Adrenal gland (tissue), 5 donors: ENCODE data around the gene NMT1.

ENCODE experiments used
- CTCF ChIP-seq, 6 experiments: fragments of 450-650 bp in 4 of 6; fragments of 200-600 bp in 2 of 6; sonication (generic) in 1 of 6; IDR thresholded peaks; 1 replicate in 5 of 6; 2 replicates in 1 of 6; pipeline versions ENCODE4 v1.5.1 to v1.8.0; 2016 to 2021; ENCODE audit warnings: antibody characterized with exemption in 6 of 6, mild to moderate bottlenecking in 2 of 6, moderate library complexity in 1 of 6
- POLR2A ChIP-seq, 2 donors: fragments of 450-650 bp; IDR thresholded peaks; one replicate each; pipeline ENCODE4 v1.6.1; 2017; ENCODE audit warnings: antibody characterized with exemption in 2 of 2, mild to moderate bottlenecking in 2 of 2, moderate library complexity in 1 of 2
- donor health status: DM: no; HTN: no; CAD: no.

- TF ChIP-seq POLR2A (IDR thresholded peaks at IDR 0.05) (no peak), CTCF (IDR thresholded peaks at IDR 0.05) (no peak)
Measured at GRCh38 chr17:45145035-45145389, 83.9 kb downstream of the NMT1 start.
